ENCODE data around the gene SLC49A3. TPM values are rescaled to one million over a fixed set of nuclear protein-coding genes. Genes with fewer than 3 reads are reported as not detected.
"Not testable (repeated sequence)": the region's sequence is repeated elsewhere in the genome, so short reads cannot be mapped to it uniquely, and the experiment has no call there.

SLC49A3 gene
- polyA plus RNA-seq, result not detected in 2 replicates
- polyA minus RNA-seq, result not detected in 2 replicates

- no peak within 1 kb of the TSS for H3K4me2 ChIP-seq (ENCODE audit: low read length)
- H3K4me3 ChIP-seq (ENCODE audit: low read length), result no peak within 1 kb of the TSS
- H3K27me3 ChIP-seq (ENCODE audit: insufficient read depth, low read depth, low read length), result peaks cover 7% of the 10 kb centered on the region
Measured at GRCh38 chr4:688854-689681, at the start of gene SLC49A3. Gene SLC49A3, minus strand, starts transcription at chr4:689151. Its CDS starts 24 bp downstream, at chr4:689127.

GRCh38 chr4:736561-736960 lies 47.6 kb upstream of the SLC49A3 start:
- not testable (repeated sequence) for H3K27me3 ChIP-seq (ENCODE audit: insufficient read depth, low read depth, low read length); H3K79me2 ChIP-seq (replicated peaks; ENCODE audit: insufficient read depth, low read length); H3K4me2 ChIP-seq (ENCODE audit: low read length); H4K20me1 ChIP-seq (ENCODE audit: insufficient read depth); H3K9me2 ChIP-seq (ENCODE audit: insufficient read depth, low read length); H3K4me3 ChIP-seq (ENCODE audit: low read length); H3K9me3 ChIP-seq (ENCODE audit: low read length); H3K27ac ChIP-seq (ENCODE audit: low read length); H3K36me3 ChIP-seq (ENCODE audit: insufficient read depth, low read length); H3K9ac ChIP-seq (ENCODE audit: low read length); H3F3A ChIP-seq (ENCODE audit: insufficient read depth, low read length, poor library complexity, severe bottlenecking); H2AFZ ChIP-seq (ENCODE audit: low read depth, low read length)

More at GRCh38 chr4:688854-689681, at the start of gene SLC49A3:
- TF ChIP-seq REST (IDR thresholded peaks at IDR 0.05; ENCODE audit: borderline replicate concordance) (no peak), EP300 (conservative IDR thresholded peaks at IDR 0.05; ENCODE audit: poor library complexity, severe bottlenecking) (no peak), CTCF (IDR thresholded peaks at IDR 0.05; ENCODE audit: poor library complexity, severe bottlenecking) (no peak), EZH2 (IDR thresholded peaks at IDR 0.05; ENCODE audit: borderline replicate concordance, insufficient read depth, low read length, poor library complexity, severe bottlenecking) (no peak), MXI1 (conservative IDR thresholded peaks at IDR 0.05; ENCODE audit: poor library complexity, severe bottlenecking) (no peak), RAD21 (conservative IDR thresholded peaks at IDR 0.05) (no peak), POLR2AphosphoS5 (IDR thresholded peaks at IDR 0.05) (no peak), TAF1 (IDR thresholded peaks at IDR 0.05; ENCODE audit: low read depth) (no peak), SMC3 (conservative IDR thresholded peaks at IDR 0.05; ENCODE audit: poor library complexity) (no peak)
- Histone ChIP-seq H3K9me3 (ENCODE audit: low read length) (no peaks in the 10 kb centered on the region), H3K79me2 (replicated peaks; ENCODE audit: insufficient read depth, low read length) (no peaks in the 10 kb centered on the region), H2AFZ (ENCODE audit: low read depth, low read length) (no peak within 1 kb of the TSS), H3F3A (ENCODE audit: insufficient read depth, low read length, poor library complexity, severe bottlenecking) (no peaks in the 10 kb centered on the region), H4K20me1 (ENCODE audit: insufficient read depth) (no peaks in the 10 kb centered on the region), H3K9me2 (ENCODE audit: insufficient read depth, low read length) (no peaks in the 10 kb centered on the region), H3K27ac (ENCODE audit: low read length) (no peak within 1 kb of the TSS), H3K9ac (ENCODE audit: low read length) (no peak within 1 kb of the TSS), H3K36me3 (ENCODE audit: insufficient read depth, low read length) (no peaks in the 10 kb centered on the region)

Measured in neural cell (in vitro differentiated cells).